Measurements from ENCODE around the gene ASCL5.

Gene ASCL5

DNA sequence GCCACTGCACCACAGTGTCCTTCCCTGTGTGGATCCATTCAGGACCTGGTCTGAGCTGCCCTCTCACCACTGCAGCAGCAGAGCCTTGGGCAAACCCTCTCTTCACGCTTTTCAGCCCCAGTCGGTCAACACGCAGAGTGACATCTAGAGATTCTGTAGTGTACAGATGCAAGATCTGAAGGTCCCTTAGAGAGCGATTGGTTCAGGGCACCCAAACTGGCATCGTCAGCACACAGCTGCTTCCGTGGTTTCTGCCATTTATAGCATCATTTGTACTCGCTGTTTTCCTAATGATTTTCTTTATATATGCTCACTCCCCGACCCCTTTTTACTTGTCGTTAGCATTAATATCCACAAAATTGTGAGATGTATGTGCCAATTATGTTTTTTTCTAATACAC, 1.5 kb upstream of the ASCL5 start:
- Histone ChIP-seq H3K9me3 (ENCODE audit: insufficient read depth, low read depth, low read length) (no peaks in the 10 kb centered on the region), H4K20me1 (ENCODE audit: insufficient read depth, low read length, poor library complexity, severe bottlenecking) (no peaks in the 10 kb centered on the region), H3K4me1 (ENCODE audit: insufficient read depth, low read length, poor library complexity, severe bottlenecking) (no peaks in the 10 kb centered on the region), H3F3A (ENCODE audit: low read depth) (no peaks in the 10 kb centered on the region), H3K4me2 (ENCODE audit: low read depth, low read length, poor library complexity, severe bottlenecking) (no peak overlapping the region), H3K4me3 (ENCODE audit: low read length, poor library complexity, severe bottlenecking) (no peak overlapping the region), H3K36me3 (ENCODE audit: insufficient read depth, low read length) (no peaks in the 10 kb centered on the region), H3K9me2 (replicated peaks; ENCODE audit: low read depth, low read length) (no peaks in the 10 kb centered on the region), H3K79me2 (ENCODE audit: insufficient read depth, low read length) (no peaks in the 10 kb centered on the region), H3K27me3 (ENCODE audit: insufficient read depth, low read length, poor library complexity, severe bottlenecking) (no peaks in the 10 kb centered on the region), H3K9ac (ENCODE audit: low read depth, low read length, poor library complexity, severe bottlenecking) (no peak overlapping the region), H2AFZ (ENCODE audit: low read length) (no peak overlapping the region)
- no peak for TF ChIP-seq EZH2phosphoT487 (IDR thresholded peaks at IDR 0.05; ENCODE audit: borderline replicate concordance)
- TF ChIP-seq, protein P1, sequence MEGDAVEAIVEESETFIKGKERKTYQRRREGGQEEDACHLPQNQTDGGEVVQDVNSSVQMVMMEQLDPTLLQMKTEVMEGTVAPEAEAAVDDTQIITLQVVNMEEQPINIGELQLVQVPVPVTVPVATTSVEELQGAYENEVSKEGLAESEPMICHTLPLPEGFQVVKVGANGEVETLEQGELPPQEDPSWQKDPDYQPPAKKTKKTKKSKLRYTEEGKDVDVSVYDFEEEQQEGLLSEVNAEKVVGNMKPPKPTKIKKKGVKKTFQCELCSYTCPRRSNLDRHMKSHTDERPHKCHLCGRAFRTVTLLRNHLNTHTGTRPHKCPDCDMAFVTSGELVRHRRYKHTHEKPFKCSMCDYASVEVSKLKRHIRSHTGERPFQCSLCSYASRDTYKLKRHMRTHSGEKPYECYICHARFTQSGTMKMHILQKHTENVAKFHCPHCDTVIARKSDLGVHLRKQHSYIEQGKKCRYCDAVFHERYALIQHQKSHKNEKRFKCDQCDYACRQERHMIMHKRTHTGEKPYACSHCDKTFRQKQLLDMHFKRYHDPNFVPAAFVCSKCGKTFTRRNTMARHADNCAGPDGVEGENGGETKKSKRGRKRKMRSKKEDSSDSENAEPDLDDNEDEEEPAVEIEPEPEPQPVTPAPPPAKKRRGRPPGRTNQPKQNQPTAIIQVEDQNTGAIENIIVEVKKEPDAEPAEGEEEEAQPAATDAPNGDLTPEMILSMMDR (conservative IDR thresholded peaks at IDR 0.05; ENCODE audit: low read length): no peak

DNA sequence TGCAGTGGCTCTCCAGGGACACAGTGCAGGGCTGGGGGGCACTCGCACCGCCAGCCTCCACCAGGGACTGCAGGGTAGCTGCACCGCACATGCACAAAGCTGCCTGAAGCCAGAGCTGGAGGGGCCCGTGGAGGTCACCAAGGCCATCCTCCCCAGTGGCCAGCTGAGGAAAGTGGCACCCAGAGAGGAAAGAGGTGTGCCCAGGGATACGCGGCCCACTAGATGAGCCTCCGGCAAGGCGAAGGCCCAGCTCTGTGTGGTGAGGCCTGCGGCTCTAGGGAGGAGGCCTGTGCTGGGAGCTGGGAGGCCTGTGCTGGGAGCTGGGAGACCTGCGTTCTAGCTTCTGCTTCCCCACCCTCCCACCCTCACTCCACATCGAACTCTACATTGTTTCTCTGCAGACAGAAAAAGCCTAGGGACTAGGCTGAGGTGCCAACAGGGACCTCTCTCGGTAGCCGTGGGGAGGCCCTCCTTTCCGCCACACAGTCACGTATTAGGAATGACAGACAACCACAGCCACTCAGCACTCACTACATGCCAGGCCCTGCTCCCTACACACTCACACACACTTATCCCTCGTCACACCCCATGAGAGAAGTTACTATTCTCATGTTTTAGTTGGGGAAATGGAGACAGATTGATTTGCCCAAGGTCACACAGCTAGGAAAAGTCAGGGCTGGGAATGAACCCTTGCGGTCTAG, 921 bp upstream of the ASCL5 start:
- H3K79me2 ChIP-seq (ENCODE audit: insufficient read depth, low read length): no peaks in the 10 kb centered on the region
- H4K20me1 ChIP-seq (ENCODE audit: insufficient read depth, low read length, poor library complexity, severe bottlenecking): no peaks in the 10 kb centered on the region
- no peaks in the 10 kb centered on the region for H3K36me3 ChIP-seq (ENCODE audit: insufficient read depth, low read length)
- no peaks in the 10 kb centered on the region for H3K9me2 ChIP-seq (replicated peaks; ENCODE audit: low read depth, low read length)
- TF ChIP-seq EZH2phosphoT487 (IDR thresholded peaks at IDR 0.05; ENCODE audit: borderline replicate concordance): no peak
- TF ChIP-seq, protein P1 (conservative IDR thresholded peaks at IDR 0.05; ENCODE audit: low read length): no peak
- no peak overlapping the region for H3K9ac ChIP-seq (ENCODE audit: low read depth, low read length, poor library complexity, severe bottlenecking)
- H3K4me1 ChIP-seq (ENCODE audit: insufficient read depth, low read length, poor library complexity, severe bottlenecking): no peaks in the 10 kb centered on the region
- no peak overlapping the region for H3K4me3 ChIP-seq (ENCODE audit: low read length, poor library complexity, severe bottlenecking)
- no peaks in the 10 kb centered on the region for H3F3A ChIP-seq (ENCODE audit: low read depth)
- no peak overlapping the region for H3K4me2 ChIP-seq (ENCODE audit: low read depth, low read length, poor library complexity, severe bottlenecking)
- H2AFZ ChIP-seq (ENCODE audit: low read length): no peak overlapping the region
- H3K9me3 ChIP-seq (ENCODE audit: insufficient read depth, low read depth, low read length): no peaks in the 10 kb centered on the region
- no peaks in the 10 kb centered on the region for H3K27me3 ChIP-seq (ENCODE audit: insufficient read depth, low read length, poor library complexity, severe bottlenecking)

DNA sequence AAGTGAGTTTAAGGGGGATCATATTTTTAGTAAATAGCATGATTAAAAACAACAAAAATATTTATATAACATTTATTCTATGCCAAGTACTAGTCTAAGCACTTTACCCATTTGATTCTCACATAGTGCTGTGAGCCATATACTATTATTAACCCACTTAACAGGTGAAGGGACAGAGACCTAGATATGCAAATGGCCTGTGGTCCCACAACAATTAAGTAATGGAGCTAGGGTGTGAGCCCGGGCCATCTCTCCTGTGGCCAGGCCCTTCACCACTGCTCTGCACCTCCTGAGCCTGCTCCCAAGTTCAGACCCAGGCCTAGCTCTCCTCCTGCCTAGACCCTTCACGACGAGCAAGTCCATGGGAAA, 537 bp downstream of the ASCL5 start:
- Histone ChIP-seq H3K9me3 (ENCODE audit: insufficient read depth, low read depth, low read length) (no peaks in the 10 kb centered on the region), H4K20me1 (ENCODE audit: insufficient read depth, low read length, poor library complexity, severe bottlenecking) (no peaks in the 10 kb centered on the region), H3K4me1 (ENCODE audit: insufficient read depth, low read length, poor library complexity, severe bottlenecking) (no peaks in the 10 kb centered on the region), H3K9me2 (replicated peaks; ENCODE audit: low read depth, low read length) (no peaks in the 10 kb centered on the region), H2AFZ (ENCODE audit: low read length) (no peak overlapping the region), H3K27me3 (ENCODE audit: insufficient read depth, low read length, poor library complexity, severe bottlenecking) (no peaks in the 10 kb centered on the region), H3K4me3 (ENCODE audit: low read length, poor library complexity, severe bottlenecking) (no peak overlapping the region), H3K79me2 (ENCODE audit: insufficient read depth, low read length) (no peaks in the 10 kb centered on the region), H3K4me2 (ENCODE audit: low read depth, low read length, poor library complexity, severe bottlenecking) (no peak overlapping the region), H3K36me3 (ENCODE audit: insufficient read depth, low read length) (no peaks in the 10 kb centered on the region), H3K9ac (ENCODE audit: low read depth, low read length, poor library complexity, severe bottlenecking) (no peak overlapping the region), H3F3A (ENCODE audit: low read depth) (no peaks in the 10 kb centered on the region)
- TF ChIP-seq, protein P1 (conservative IDR thresholded peaks at IDR 0.05; ENCODE audit: low read length): no peak
- no peak for TF ChIP-seq EZH2phosphoT487 (IDR thresholded peaks at IDR 0.05; ENCODE audit: borderline replicate concordance)

All from Loucy (cell line).